Measurements from ENCODE around the gene ZNF586.
"Not testable (repeated sequence)": the region's sequence is repeated elsewhere in the genome, so short reads cannot be mapped to it uniquely, and the experiment has no call there.

ZNF586 gene

GRCh38 chr19:57823608-57824007 is 54.1 kb downstream of the ZNF586 start:
- DNase-seq (ENCODE audit: low read depth), result not testable (repeated sequence)

GRCh38 chr19:57825511-57825910 is 56.0 kb downstream of the ZNF586 start:
- no peak for DNase-seq (ENCODE audit: low read depth)

- DNase-seq (ENCODE audit: low read depth), result no peak
Observed at GRCh38 chr19:57829316-57829715, 59.8 kb downstream of the ZNF586 start.

- no peak for DNase-seq (ENCODE audit: low read depth)
Observed at GRCh38 chr19:57830071-57830602, 60.7 kb downstream of the ZNF586 start, which contains the start of gene ZNF587B. Gene ZNF587B, plus strand, starts transcription at chr19:57830299. Its CDS starts 230 bp downstream, at chr19:57830529.

Data from stimulated activated CD8-positive, alpha-beta memory T cell treated with anti-CD3 and anti-CD28 coated beads, Interleukin-4, amount 100 ng/mL, for 24 hours (primary cell).